Measurements from ENCODE around the gene UTP14A. TPM values are rescaled to one million over a fixed set of nuclear protein-coding genes. Genes with fewer than 3 reads are reported as not detected.

UTP14A gene
- total RNA-seq, 1 experiment from 2014 or later: 48.3 TPM

GRCh38 chrX:129876771-129877305 lies 29.1 kb upstream of the UTP14A start:
- H3K4me1 Mint-ChIP-seq (ENCODE audit: insufficient read depth, unreplicated experiment): no peaks in the 10 kb centered on the region
- no peak for DNase-seq (ENCODE audit: unreplicated experiment)
- no peak for TF ChIP-seq CTCF (IDR thresholded peaks at IDR 0.05; ENCODE audit: unreplicated experiment)
- H3K9me3 Mint-ChIP-seq (ENCODE audit: unreplicated experiment): no peaks in the 10 kb centered on the region
- POLR2A ChIA-PET: no interaction called here
- intact Hi-C loops (cut with micrococcal nuclease): no loop called here
- no TSS peak for BruUV-seq (replicated peaks)
- CTCF ChIA-PET: interaction anchor here (0.6 to 0.7 kb wide), 2 partner anchors 309 to 795 kb away, joined by 3 to 5 read pairs; no protein-coding TSS in a partner anchor
- H3K4me3 Mint-ChIP-seq (ENCODE audit: unreplicated experiment): no peak overlapping the region
- H3K27ac Mint-ChIP-seq (ENCODE audit: low read depth, unreplicated experiment): no peak overlapping the region
- H3K27me3 Mint-ChIP-seq (ENCODE audit: insufficient read depth, unreplicated experiment): peaks cover 46% of the 10 kb centered on the region
- H3K36me3 Mint-ChIP-seq (ENCODE audit: insufficient read depth, unreplicated experiment): no peaks in the 10 kb centered on the region

GRCh38 chrX:129877401-129877800 lies 28.6 kb upstream of the UTP14A start:
- POLR2A ChIA-PET: no interaction called here
- H3K36me3 Mint-ChIP-seq (ENCODE audit: insufficient read depth, unreplicated experiment): no peaks in the 10 kb centered on the region
- H3K27me3 Mint-ChIP-seq (ENCODE audit: insufficient read depth, unreplicated experiment): peaks cover 40% of the 10 kb centered on the region
- no peak overlapping the region for H3K4me3 Mint-ChIP-seq (ENCODE audit: unreplicated experiment)
- no peaks in the 10 kb centered on the region for H3K9me3 Mint-ChIP-seq (ENCODE audit: unreplicated experiment)
- CTCF ChIA-PET: interaction anchor here (0.7 kb wide), 1 partner anchor 309 kb away, joined by 5 read pairs; no protein-coding TSS in a partner anchor
- TF ChIP-seq CTCF (IDR thresholded peaks at IDR 0.05; ENCODE audit: unreplicated experiment): no peak
- DNase-seq (ENCODE audit: unreplicated experiment): no peak
- BruUV-seq (replicated peaks): no TSS peak
- intact Hi-C loops (cut with micrococcal nuclease): no loop called here
- no peaks in the 10 kb centered on the region for H3K4me1 Mint-ChIP-seq (ENCODE audit: insufficient read depth, unreplicated experiment)
- H3K27ac Mint-ChIP-seq (ENCODE audit: low read depth, unreplicated experiment): no peak overlapping the region

- Mint-ChIP-seq H3K27me3 (ENCODE audit: insufficient read depth, unreplicated experiment) (peaks cover 15% of the 10 kb centered on the region), H3K9me3 (ENCODE audit: unreplicated experiment) (no peaks in the 10 kb centered on the region), H3K4me1 (ENCODE audit: insufficient read depth, unreplicated experiment) (no peaks in the 10 kb centered on the region), H3K36me3 (ENCODE audit: insufficient read depth, unreplicated experiment) (no peaks in the 10 kb centered on the region), H3K4me3 (ENCODE audit: unreplicated experiment) (no peak overlapping the region), H3K27ac (ENCODE audit: low read depth, unreplicated experiment) (no peak overlapping the region)
- no peak for DNase-seq (ENCODE audit: unreplicated experiment)
- intact Hi-C loops (cut with micrococcal nuclease): loop anchor here (10.0 kb wide), 1 partner anchor 295 kb away; no protein-coding TSS in a partner anchor
- TF ChIP-seq CTCF (IDR thresholded peaks at IDR 0.05; ENCODE audit: unreplicated experiment): no peak
- ChIA-PET CTCF (no interaction called here), POLR2A (no interaction called here)
- BruUV-seq (replicated peaks): no TSS peak
These were observed 5.9 kb upstream of the UTP14A start for GRCh38 chrX:129900054-129900453.

DNA sequence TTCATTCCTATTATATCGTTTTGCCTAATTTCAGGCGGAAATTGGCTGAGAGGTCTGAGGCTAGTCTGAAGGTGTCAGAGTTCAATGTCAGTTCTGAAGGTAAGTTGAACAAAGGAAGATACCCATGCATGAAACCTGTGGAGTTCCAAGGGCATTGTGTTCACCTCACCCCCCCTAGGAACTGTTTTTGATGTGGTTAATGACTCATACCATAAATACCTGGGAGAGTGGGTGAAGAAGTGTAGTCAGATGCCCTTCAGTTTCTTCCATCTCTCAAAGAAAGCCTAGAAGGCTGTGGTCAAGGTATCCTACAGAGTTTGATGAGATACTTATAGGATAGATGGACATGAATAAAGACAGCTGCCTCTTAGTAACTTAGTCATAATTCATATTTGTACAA lies 2.7 kb downstream of the UTP14A start:
- Mint-ChIP-seq H3K36me3 (ENCODE audit: insufficient read depth, unreplicated experiment) (peaks cover 48% of the 10 kb centered on the region), H3K9me3 (ENCODE audit: unreplicated experiment) (no peaks in the 10 kb centered on the region), H3K27me3 (ENCODE audit: insufficient read depth, unreplicated experiment) (peaks cover 25% of the 10 kb centered on the region), H3K4me1 (ENCODE audit: insufficient read depth, unreplicated experiment) (peaks cover 5% of the 10 kb centered on the region), H3K27ac (ENCODE audit: low read depth, unreplicated experiment) (no peak overlapping the region), H3K4me3 (ENCODE audit: unreplicated experiment) (no peak overlapping the region)
- POLR2A ChIA-PET: no interaction called here
- peak; percentile 35 for DNase-seq (ENCODE audit: unreplicated experiment)
- TF ChIP-seq CTCF (IDR thresholded peaks at IDR 0.05; ENCODE audit: unreplicated experiment): no peak
- BruUV-seq (replicated peaks): no TSS peak
- CTCF ChIA-PET: interaction anchor here (0.6 kb wide), 1 partner anchor 240 kb away, joined by 4 read pairs; no protein-coding TSS in a partner anchor
- intact Hi-C loops (cut with micrococcal nuclease): loop anchor here (10.0 kb wide), 1 partner anchor 304 kb away; no protein-coding TSS in a partner anchor

Measured in MCF 10A (cell line).